Measurements from ENCODE around the gene CYRIA. TPM values are rescaled to one million over a fixed set of nuclear protein-coding genes. Genes with fewer than 3 reads are reported as not detected.

The CYRIA gene
- total and polyA plus RNA-seq, 10 of the 15 experiments (the other 5 are each of a cell fraction or from before 2014, with no cell fraction given): 3.0 to 13.1 (median 8.5) TPM

GRCh38 chr2:16649353-16650286, 16.0 kb downstream of the CYRIA start:
- intact Hi-C loops (cut with micrococcal nuclease; ENCODE audit: unreplicated experiment) (loop anchor here (10.0 kb wide), 2 partner anchors 1105 to 1165 kb away; partner anchors contain the start of genes GEN1, MSGN1 and SMC6), in situ Hi-C loops (cut with MboI) (no loop called here)
- FAIRE-seq (no peak), DNase-seq (ENCODE audit: low read depth, low spot score) (no peak), ATAC-seq (peak; percentile 48)
- Histone ChIP-seq H3K27me3 (replicated peaks in 1 of 2; ENCODE audit: control insufficient read depth in 2 of 2, insufficient read depth in 2 of 2, low read length in 1 of 2) (no peaks in the 10 kb centered on the region; a peak in 1 of 4 replicates), H3K27ac (ENCODE audit: control insufficient read depth, insufficient read depth) (no peak overlapping the region), H3K36me3 (ENCODE audit: control insufficient read depth in 2 of 2, insufficient read depth in 2 of 2, low read length in 1 of 2) (no peaks in the 10 kb centered on the region), H3K9me3 (replicated peaks; ENCODE audit: control insufficient read depth, insufficient read depth, low read length) (no peaks in the 10 kb centered on the region; the same call in 2 of the 3 replicates), H3K4me3 (no peak overlapping the region), H4K20me1 (ENCODE audit: control insufficient read depth, insufficient read depth) (no peaks in the 10 kb centered on the region), H2AFZ (ENCODE audit: control insufficient read depth, low read depth, low read length) (no peak overlapping the region), H3K4me2 (ENCODE audit: control insufficient read depth, insufficient read depth) (no peak overlapping the region), H3K4me1 (ENCODE audit: control insufficient read depth, insufficient read depth, low read length) (peaks cover 31% of the 10 kb centered on the region), H3K79me2 (ENCODE audit: control insufficient read depth, insufficient read depth, low read length) (no peaks in the 10 kb centered on the region), H3K9ac (ENCODE audit: control insufficient read depth, insufficient read depth, low read length) (no peak overlapping the region)
- TF ChIP-seq EGR1 (IDR thresholded peaks at IDR 0.05; ENCODE audit: borderline replicate concordance in 1 of 2, low read depth in 2 of 2, low read length in 2 of 2): peak in 1 of 2 experiments; percentile 13; a peak in 1 of 3 replicates
- peak; percentile 8; the same call in 1 of the 2 replicates for TF ChIP-seq SPI1 (IDR thresholded peaks at IDR 0.05; ENCODE audit: borderline replicate concordance, insufficient read depth, low read depth, low read length)
- TF ChIP-seq IKZF2 (IDR thresholded peaks at IDR 0.05): 0 out of 4 replicates have a peak, but pooled peaks of 1 of the 2 experiments have one; percentile 9
- TF ChIP-seq NFYA (IDR thresholded peaks at IDR 0.05; ENCODE audit: borderline replicate concordance, low read depth, low read length): no peak
- ChIA-PET POLR2A (interaction anchor here (1.0 to 9.1 kb wide), 5 partner anchors 9 to 68 kb away, joined by 4 to 187 read pairs (median 9); partner anchors contain the start of gene CYRIA), CTCF (interaction anchor here (0.9 to 5.6 kb wide), 7 partner anchors 10 to 41 kb away, joined by 3 to 82 read pairs (median 4); partner anchors contain the start of gene CYRIA), RAD21 (ENCODE audit: unreplicated experiment) (interaction anchor here (1.1 to 13.0 kb wide), 5 partner anchors 9 to 107 kb away, joined by 4 to 202 read pairs (median 156); partner anchors contain the start of gene CYRIA), SMC1A (ENCODE audit: uncharacterized antibody, unreplicated experiment) (interaction anchor here (0.6 to 17.8 kb wide), 10 partner anchors 14 to 110 kb away, joined by 3 to 302 read pairs (median 4); partner anchors contain the start of gene CYRIA)
- no TSS peak for BruUV-seq (replicated peaks)
- 32% methylated on average over 9 of the region's 9 CpGs for WGBS (ENCODE audit: insufficient coverage, insufficient replicate concordance, low lambda C conversion rate, missing lambda C conversion rate)
